ENCODE measurements around the gene PLBD2. TPM values are rescaled to one million over a fixed set of nuclear protein-coding genes. Genes with fewer than 3 reads are reported as not detected.

PLBD2 gene
- total RNA-seq, 1 experiment from 2014 or later, result 18.8 TPM

DNA sequence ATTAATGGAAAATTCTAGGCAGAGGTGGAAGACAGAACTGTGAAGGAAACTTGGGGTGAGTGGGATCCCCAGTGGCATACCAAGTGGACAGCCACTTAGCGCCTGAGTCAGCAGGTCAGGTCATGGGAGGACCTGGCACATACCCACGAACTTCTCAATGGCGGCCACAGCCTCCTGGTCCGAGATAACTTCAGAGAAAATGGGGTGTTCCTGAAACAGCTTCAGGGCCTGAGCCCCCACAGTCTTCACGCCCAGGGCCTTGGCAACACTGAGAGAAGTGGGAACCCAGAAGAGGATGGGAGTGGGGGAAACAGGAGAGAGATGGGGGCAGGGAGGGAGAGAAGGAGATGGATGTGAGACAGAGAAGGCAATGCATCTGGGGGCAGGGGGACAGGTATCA, 35.4 kb downstream of the PLBD2 start:
- H3K27me3 ChIP-seq (ENCODE audit: low read length), result no peaks in the 10 kb centered on the region

DNA sequence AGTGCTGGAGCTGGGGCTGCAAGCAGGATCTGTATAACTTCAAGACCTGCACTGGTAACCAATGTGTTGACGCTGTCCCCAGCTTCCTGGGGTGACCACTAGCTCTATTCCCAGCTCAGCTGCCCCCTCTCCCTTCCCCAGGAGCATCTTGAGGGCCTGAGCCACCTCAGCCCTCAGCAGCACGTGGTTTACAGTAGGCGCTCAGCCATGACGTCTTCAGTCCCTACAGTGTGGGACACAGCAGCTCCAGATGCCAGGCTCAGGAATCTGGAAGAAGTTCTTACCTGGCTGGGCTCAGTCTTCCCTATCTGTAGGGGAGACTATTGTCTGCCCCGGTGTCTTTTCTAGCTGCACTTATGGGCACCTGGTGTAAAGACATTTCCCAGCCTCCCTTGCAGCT, 36.7 kb downstream of the PLBD2 start:
- H3F3A ChIP-seq (ENCODE audit: low read length, unreplicated experiment), result no peaks in the 10 kb centered on the region
- no TSS peak for BruUV-seq (replicated peaks)
- H3K4me1 ChIP-seq (ENCODE audit: insufficient read depth, low read length), result no peaks in the 10 kb centered on the region
- no peak for DNase-seq
- no peaks in the 10 kb centered on the region for H3K27me3 ChIP-seq (ENCODE audit: low read length)
- H3K79me2 ChIP-seq (ENCODE audit: low read length), result no peaks in the 10 kb centered on the region
- H3K27ac ChIP-seq (ENCODE audit: low read length), result no peak overlapping the region
- H3K4me2 ChIP-seq (ENCODE audit: low read length), result no peak overlapping the region
- H3K4me3 ChIP-seq (ENCODE audit: low read length), result no peak overlapping the region
- H3K9me3 ChIP-seq (ENCODE audit: low read length), result no peaks in the 10 kb centered on the region
- ChIA-PET CTCF (no interaction called here), POLR2A (ENCODE audit: unreplicated experiment) (no interaction called here)
- H3K9ac ChIP-seq (ENCODE audit: low read length), result no peak overlapping the region
- no peak for ATAC-seq
- no peaks in the 10 kb centered on the region for H3K9me2 ChIP-seq (replicated peaks; ENCODE audit: low read length)
- H3K36me3 ChIP-seq (ENCODE audit: low read depth, low read length), result peaks cover 9% of the 10 kb centered on the region
- intact Hi-C loops (cut with micrococcal nuclease), result no loop called here
- no peak overlapping the region for H2AFZ ChIP-seq (ENCODE audit: low read length)
- TF ChIP-seq, protein P1, sequence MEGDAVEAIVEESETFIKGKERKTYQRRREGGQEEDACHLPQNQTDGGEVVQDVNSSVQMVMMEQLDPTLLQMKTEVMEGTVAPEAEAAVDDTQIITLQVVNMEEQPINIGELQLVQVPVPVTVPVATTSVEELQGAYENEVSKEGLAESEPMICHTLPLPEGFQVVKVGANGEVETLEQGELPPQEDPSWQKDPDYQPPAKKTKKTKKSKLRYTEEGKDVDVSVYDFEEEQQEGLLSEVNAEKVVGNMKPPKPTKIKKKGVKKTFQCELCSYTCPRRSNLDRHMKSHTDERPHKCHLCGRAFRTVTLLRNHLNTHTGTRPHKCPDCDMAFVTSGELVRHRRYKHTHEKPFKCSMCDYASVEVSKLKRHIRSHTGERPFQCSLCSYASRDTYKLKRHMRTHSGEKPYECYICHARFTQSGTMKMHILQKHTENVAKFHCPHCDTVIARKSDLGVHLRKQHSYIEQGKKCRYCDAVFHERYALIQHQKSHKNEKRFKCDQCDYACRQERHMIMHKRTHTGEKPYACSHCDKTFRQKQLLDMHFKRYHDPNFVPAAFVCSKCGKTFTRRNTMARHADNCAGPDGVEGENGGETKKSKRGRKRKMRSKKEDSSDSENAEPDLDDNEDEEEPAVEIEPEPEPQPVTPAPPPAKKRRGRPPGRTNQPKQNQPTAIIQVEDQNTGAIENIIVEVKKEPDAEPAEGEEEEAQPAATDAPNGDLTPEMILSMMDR (conservative IDR thresholded peaks at IDR 0.05; ENCODE audit: low read depth, low read length), result no peak
- no peak for TF ChIP-seq EZH2phosphoT487 (IDR thresholded peaks at IDR 0.05; ENCODE audit: borderline replicate concordance, low read length)
- no peak for TF ChIP-seq EZH2 (IDR thresholded peaks at IDR 0.05; ENCODE audit: low read length, unreplicated experiment)
- no peaks in the 10 kb centered on the region for H4K20me1 ChIP-seq (ENCODE audit: low read length)

More for the DNA sequence above, 35.4 kb downstream of the PLBD2 start:
- Histone ChIP-seq H3F3A (ENCODE audit: low read length, unreplicated experiment) (no peaks in the 10 kb centered on the region), H3K4me1 (ENCODE audit: insufficient read depth, low read length) (no peaks in the 10 kb centered on the region), H3K4me3 (ENCODE audit: low read length) (no peak overlapping the region), H3K9ac (ENCODE audit: low read length) (no peak overlapping the region), H3K79me2 (ENCODE audit: low read length) (no peaks in the 10 kb centered on the region), H3K4me2 (ENCODE audit: low read length) (no peak overlapping the region), H3K9me3 (ENCODE audit: low read length) (no peaks in the 10 kb centered on the region), H2AFZ (ENCODE audit: low read length) (no peak overlapping the region), H3K36me3 (ENCODE audit: low read depth, low read length) (peaks cover 11% of the 10 kb centered on the region), H3K9me2 (replicated peaks; ENCODE audit: low read length) (no peaks in the 10 kb centered on the region), H4K20me1 (ENCODE audit: low read length) (no peaks in the 10 kb centered on the region), H3K27ac (ENCODE audit: low read length) (no peak overlapping the region)
- DNase-seq, result no peak
- intact Hi-C loops (cut with micrococcal nuclease), result no loop called here
- TF ChIP-seq, protein P1 (conservative IDR thresholded peaks at IDR 0.05; ENCODE audit: low read depth, low read length), result no peak
- TF ChIP-seq EZH2 (IDR thresholded peaks at IDR 0.05; ENCODE audit: low read length, unreplicated experiment) (no peak), EZH2phosphoT487 (IDR thresholded peaks at IDR 0.05; ENCODE audit: borderline replicate concordance, low read length) (no peak)
- CTCF ChIA-PET, result no interaction called here
- POLR2A ChIA-PET (ENCODE audit: unreplicated experiment), result no interaction called here
- BruUV-seq (replicated peaks), result no TSS peak
- no peak for ATAC-seq

DNA sequence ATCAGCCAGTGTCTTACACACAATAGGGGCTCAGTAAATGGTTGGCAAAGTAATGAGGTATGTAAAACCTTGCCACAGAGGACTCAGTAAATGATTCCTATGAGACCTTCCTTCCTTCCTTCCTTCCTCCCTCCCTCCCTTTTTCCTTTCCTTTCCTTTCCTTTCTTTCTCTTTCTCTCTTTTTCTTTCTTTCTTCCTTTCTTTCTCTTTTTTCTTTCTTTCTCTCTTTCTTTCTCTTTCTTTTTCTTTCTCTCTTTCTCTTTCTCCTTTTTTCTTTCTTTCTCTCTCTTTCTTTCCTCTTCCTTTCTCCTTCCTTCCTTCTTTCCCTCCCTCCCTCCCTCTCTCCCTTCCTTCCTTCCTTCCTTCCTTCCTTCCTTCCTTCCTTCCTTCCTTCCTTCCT, 37.8 kb downstream of the PLBD2 start:
- ATAC-seq, result no peak
- Histone ChIP-seq H3K27ac (ENCODE audit: low read length) (no peak overlapping the region), H3K4me3 (ENCODE audit: low read length) (no peak overlapping the region), H3K79me2 (ENCODE audit: low read length) (no peaks in the 10 kb centered on the region), H3K9me3 (ENCODE audit: low read length) (no peaks in the 10 kb centered on the region), H3K27me3 (ENCODE audit: low read length) (no peaks in the 10 kb centered on the region), H2AFZ (ENCODE audit: low read length) (no peak overlapping the region), H4K20me1 (ENCODE audit: low read length) (no peaks in the 10 kb centered on the region), H3K9ac (ENCODE audit: low read length) (no peak overlapping the region), H3K9me2 (replicated peaks; ENCODE audit: low read length) (no peaks in the 10 kb centered on the region), H3K36me3 (ENCODE audit: low read depth, low read length) (no peaks in the 10 kb centered on the region), H3K4me1 (ENCODE audit: insufficient read depth, low read length) (no peaks in the 10 kb centered on the region), H3F3A (ENCODE audit: low read length, unreplicated experiment) (no peaks in the 10 kb centered on the region), H3K4me2 (ENCODE audit: low read length) (no peak overlapping the region)
- ChIA-PET CTCF (no interaction called here), POLR2A (ENCODE audit: unreplicated experiment) (no interaction called here)
- intact Hi-C loops (cut with micrococcal nuclease), result no loop called here
- DNase-seq, result no peak
- BruUV-seq (replicated peaks), result no TSS peak
- TF ChIP-seq, protein P1 (conservative IDR thresholded peaks at IDR 0.05; ENCODE audit: low read depth, low read length), result no peak
- TF ChIP-seq EZH2 (IDR thresholded peaks at IDR 0.05; ENCODE audit: low read length, unreplicated experiment), result no peak
- no peak for TF ChIP-seq EZH2phosphoT487 (IDR thresholded peaks at IDR 0.05; ENCODE audit: borderline replicate concordance, low read length)
